ENCODE results near the gene EBLN1.

DNA sequence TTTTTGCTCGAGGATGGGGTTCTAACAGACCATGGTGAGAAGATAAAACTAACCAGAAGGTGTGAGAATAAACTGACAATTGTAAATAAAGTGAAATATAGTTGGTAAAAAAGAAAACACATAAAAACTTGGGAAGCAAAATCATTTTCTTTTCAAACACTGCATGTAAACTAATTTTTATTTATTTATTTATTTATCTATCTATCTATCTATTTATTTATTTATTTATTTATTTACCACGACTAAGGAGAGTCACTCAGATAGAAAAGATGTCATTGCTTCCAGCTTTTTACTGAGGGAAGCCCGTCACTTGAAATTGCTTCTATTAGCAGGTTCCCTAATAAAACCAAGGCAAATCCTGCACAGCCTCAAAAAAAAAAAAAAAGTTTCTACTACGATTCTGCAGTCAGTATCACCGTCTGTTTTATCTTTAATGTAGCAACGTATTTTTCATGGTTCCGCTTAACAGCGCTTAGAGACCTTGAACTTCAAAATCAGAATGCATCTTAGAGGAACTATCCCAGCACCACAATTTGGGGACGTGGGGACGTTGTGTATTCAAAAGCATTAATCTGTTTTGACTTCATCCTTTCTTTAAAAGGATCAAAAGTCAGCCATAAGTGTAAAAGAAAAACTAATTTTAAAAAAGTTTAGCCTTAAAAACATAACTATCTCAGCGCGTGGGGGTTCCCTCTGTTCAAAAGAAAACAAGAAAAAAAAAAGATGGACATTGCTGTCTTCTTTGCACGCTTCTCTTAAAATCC is 33.3 kb upstream of the EBLN1 start:
- TF ChIP-seq CREB1 (CRISPR knock-in tag; IDR thresholded peaks at IDR 0.05) (no peak), ZNF121 (CRISPR knock-in tag; IDR thresholded peaks at IDR 0.05) (no peak), JUN (CRISPR knock-in tag; IDR thresholded peaks at IDR 0.05) (no peak), TEAD4 (CRISPR knock-in tag; IDR thresholded peaks at IDR 0.05) (no peak)
- TF ChIP-seq, protein P1, sequence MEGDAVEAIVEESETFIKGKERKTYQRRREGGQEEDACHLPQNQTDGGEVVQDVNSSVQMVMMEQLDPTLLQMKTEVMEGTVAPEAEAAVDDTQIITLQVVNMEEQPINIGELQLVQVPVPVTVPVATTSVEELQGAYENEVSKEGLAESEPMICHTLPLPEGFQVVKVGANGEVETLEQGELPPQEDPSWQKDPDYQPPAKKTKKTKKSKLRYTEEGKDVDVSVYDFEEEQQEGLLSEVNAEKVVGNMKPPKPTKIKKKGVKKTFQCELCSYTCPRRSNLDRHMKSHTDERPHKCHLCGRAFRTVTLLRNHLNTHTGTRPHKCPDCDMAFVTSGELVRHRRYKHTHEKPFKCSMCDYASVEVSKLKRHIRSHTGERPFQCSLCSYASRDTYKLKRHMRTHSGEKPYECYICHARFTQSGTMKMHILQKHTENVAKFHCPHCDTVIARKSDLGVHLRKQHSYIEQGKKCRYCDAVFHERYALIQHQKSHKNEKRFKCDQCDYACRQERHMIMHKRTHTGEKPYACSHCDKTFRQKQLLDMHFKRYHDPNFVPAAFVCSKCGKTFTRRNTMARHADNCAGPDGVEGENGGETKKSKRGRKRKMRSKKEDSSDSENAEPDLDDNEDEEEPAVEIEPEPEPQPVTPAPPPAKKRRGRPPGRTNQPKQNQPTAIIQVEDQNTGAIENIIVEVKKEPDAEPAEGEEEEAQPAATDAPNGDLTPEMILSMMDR (IDR thresholded peaks at IDR 0.05): no peak
- TF ChIP-seq, protein P2, sequence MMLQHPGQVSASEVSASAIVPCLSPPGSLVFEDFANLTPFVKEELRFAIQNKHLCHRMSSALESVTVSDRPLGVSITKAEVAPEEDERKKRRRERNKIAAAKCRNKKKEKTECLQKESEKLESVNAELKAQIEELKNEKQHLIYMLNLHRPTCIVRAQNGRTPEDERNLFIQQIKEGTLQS (CRISPR knock-in tag; conservative IDR thresholded peaks at IDR 0.05): no peak
- TF ChIP-seq, protein P3, sequence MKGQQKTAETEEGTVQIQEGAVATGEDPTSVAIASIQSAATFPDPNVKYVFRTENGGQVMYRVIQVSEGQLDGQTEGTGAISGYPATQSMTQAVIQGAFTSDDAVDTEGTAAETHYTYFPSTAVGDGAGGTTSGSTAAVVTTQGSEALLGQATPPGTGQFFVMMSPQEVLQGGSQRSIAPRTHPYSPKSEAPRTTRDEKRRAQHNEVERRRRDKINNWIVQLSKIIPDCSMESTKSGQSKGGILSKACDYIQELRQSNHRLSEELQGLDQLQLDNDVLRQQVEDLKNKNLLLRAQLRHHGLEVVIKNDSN (CRISPR knock-in tag; IDR thresholded peaks at IDR 0.05): no peak
